NB4 (cell line): ENCODE results near the gene ENGASE.

ENCODE experiments used
- DNase-seq: peaks from one replicate; pipeline ENCODE4 v3.0.0; 2010; ENCODE audit warnings: low read depth
- H3K4me3 ChIP-seq: one replicate; pipeline ENCODE4 v1.5.1; 2011; ENCODE audit warnings: mild to moderate bottlenecking, low read depth, low read length, moderate library complexity
- CTCF ChIP-seq: IDR thresholded peaks from one replicate; pipeline ENCODE4 v1.5.1; 2012; ENCODE audit warnings: low read depth, low read length
- MAX ChIP-seq: IDR thresholded peaks from 2 replicates; pipeline ENCODE4 v1.6.1; 2011; ENCODE audit warnings: low read depth, low read length
- MYC ChIP-seq: IDR thresholded peaks from 2 replicates; pipeline ENCODE4 v1.6.1; 2011; ENCODE audit warnings: low read depth, low read length
- POLR2A ChIP-seq: IDR thresholded peaks from 2 replicates; pipeline ENCODE4 v1.6.1; 2011; ENCODE audit warnings: mild to moderate bottlenecking; ENCODE audit not compliant: insufficient read length; ENCODE audit errors: extremely low read depth

Gene ENGASE

GRCh38 chr17:79042421-79043190, 32.0 kb upstream of the ENGASE start:
- no peak for TF ChIP-seq MAX
- no peak for TF ChIP-seq MYC
- peak; percentile 80 for TF ChIP-seq CTCF
- no peak overlapping the region for H3K4me3 ChIP-seq
- peak; percentile 50 for DNase-seq

- TF ChIP-seq MAX (no peak), POLR2A (no peak), MYC (no peak), CTCF (no peak)
- no peak for DNase-seq
- H3K4me3 ChIP-seq = no peak overlapping the region
Measured at GRCh38 chr17:79043191-79043930, 31.3 kb upstream of the ENGASE start.

- no peak for TF ChIP-seq POLR2A
- no peak for TF ChIP-seq CTCF
- no peak for TF ChIP-seq MAX
- TF ChIP-seq MYC = no peak
- no peak for DNase-seq
- H3K4me3 ChIP-seq = no peak overlapping the region
Measured at GRCh38 chr17:79043931-79044320, 30.7 kb upstream of the ENGASE start.

DNA sequence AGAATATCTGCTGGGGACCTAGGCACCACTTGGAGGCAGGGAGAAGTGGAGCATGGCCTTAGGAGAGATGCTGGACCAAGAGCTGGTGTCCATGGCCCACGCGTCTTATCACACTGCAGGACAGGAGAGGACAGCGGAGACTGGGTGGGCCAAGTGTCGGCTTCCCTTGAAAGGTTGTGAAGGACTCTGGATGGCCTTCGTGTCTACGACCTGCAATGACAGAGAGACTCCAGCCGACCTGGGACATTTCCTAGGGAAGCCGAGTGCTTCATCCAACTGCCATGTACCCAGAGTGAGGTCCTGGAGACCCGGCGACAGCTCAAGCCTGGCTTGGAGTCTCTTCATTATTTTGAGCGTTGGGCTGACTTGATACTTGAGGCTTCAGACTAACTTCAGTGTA, 30.2 kb upstream of the ENGASE start:
- DNase-seq = no peak
- no peak for TF ChIP-seq MAX
- no peak for TF ChIP-seq MYC
- no peak for TF ChIP-seq CTCF
- no peak for TF ChIP-seq POLR2A
- no peak overlapping the region for H3K4me3 ChIP-seq

GRCh38 chr17:79045001-79045729, 29.5 kb upstream of the ENGASE start:
- no peak for DNase-seq
- TF ChIP-seq MAX (no peak), CTCF (no peak)
- H3K4me3 ChIP-seq = no peak overlapping the region
